ENCODE results near the gene XPR1. TPM values are rescaled to one million over a fixed set of nuclear protein-coding genes. Genes with fewer than 3 reads are reported as not detected.
A peak's percentile ranks its signal among the peaks of the same experiment; 100 is the strongest.

The XPR1 gene
- total RNA-seq, 1 donor, result 31.8 TPM

DNA sequence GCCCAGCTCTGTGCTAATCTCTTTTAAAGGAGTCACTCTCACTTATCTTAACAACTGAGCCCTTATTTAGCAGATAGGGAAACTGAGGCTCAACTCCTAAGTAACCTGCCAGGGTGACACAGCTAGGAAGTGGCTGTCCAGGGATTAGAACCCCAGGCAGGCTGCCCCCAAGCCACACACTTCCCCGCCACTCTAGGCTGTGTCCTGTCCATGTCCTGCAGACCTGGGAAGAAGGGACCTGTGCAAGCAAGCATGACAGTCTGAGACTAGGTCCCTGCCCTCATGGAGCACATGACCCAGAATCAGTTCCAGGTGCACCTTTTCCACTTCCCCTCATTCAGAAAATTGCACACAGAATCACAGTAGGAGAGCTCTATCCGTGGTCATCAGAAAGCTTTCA, 293.1 kb downstream of the XPR1 start:
- no peak for DNase-seq (ENCODE audit: low read depth)
- H3K4me3 ChIP-seq (ENCODE audit: low read depth, low read length), result no peak overlapping the region
- TF ChIP-seq, protein P1, sequence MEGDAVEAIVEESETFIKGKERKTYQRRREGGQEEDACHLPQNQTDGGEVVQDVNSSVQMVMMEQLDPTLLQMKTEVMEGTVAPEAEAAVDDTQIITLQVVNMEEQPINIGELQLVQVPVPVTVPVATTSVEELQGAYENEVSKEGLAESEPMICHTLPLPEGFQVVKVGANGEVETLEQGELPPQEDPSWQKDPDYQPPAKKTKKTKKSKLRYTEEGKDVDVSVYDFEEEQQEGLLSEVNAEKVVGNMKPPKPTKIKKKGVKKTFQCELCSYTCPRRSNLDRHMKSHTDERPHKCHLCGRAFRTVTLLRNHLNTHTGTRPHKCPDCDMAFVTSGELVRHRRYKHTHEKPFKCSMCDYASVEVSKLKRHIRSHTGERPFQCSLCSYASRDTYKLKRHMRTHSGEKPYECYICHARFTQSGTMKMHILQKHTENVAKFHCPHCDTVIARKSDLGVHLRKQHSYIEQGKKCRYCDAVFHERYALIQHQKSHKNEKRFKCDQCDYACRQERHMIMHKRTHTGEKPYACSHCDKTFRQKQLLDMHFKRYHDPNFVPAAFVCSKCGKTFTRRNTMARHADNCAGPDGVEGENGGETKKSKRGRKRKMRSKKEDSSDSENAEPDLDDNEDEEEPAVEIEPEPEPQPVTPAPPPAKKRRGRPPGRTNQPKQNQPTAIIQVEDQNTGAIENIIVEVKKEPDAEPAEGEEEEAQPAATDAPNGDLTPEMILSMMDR (IDR thresholded peaks at IDR 0.05; ENCODE audit: insufficient read depth, low read length), result no peak

DNA sequence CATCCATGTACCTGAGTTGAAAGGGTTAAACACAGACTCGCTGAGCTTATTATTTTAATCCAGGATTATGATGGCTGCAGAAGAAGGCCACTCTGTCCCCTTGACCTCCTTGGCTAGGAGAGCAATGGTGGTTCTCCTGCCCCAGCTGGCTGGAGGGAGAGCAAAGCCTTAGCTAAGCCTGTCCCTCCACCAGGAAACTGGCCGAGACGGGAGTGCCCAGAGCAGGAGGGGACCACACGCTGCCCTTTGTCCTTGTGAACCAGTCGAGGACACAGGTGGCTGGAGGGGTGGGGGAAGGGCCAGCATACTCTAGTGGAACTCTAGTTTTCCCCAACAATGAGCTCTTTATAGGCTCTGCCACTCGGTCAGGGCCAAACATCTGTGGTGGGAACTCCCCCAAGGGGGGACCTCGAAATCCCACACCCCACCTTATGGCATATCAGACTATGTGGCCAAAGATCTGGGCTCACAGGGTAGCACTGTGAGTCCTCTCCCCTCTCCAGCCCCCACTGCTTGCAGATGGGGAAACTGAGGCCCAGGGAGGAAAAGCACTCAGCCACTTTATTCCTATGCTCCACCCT, 293.7 kb downstream of the XPR1 start:
- no peak for DNase-seq (ENCODE audit: low read depth)
- TF ChIP-seq, protein P1 (IDR thresholded peaks at IDR 0.05; ENCODE audit: insufficient read depth, low read length), result no peak
- H3K4me3 ChIP-seq (ENCODE audit: low read depth, low read length), result no peak overlapping the region

DNA sequence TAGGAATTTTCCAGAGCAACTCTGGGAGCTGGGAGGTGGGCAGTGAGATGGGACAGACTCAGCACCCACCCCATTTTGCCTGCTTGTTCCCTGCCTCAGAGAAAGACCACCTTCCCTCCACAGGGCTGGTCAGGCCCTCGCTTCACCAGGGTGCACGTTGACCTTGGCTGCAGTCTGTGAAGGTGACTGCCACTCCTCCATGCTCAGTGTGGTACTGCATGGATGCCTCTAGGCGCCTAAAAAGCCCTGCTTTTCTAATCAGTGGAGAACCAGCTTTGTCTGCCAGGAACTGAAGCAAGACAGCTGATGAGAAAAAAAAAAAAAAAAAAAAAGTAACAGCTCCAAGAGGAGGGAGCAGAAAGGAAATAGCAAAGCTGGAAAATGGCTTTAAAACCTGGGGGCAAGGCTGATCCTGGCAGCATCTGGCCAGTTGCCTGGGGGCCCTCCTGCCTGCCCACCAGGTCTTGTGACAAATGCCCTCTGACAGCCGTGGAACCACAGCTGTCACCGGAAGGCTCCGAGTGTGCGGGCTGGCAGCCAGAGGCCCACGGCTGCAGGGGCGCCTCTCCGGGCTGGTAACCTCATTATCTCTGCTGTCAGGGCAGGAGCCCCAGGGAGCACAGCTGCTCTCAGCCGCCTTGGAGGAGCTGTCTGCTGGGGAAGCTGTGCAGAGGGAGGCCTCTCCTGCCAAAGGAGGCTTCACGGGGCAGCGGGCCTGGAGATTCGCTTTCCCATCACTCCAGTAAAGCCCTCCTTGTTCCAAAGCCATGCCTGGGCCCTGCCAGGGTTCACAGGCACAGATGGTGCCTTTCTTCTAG, 294.6 kb downstream of the XPR1 start:
- TF ChIP-seq, protein P1 (IDR thresholded peaks at IDR 0.05; ENCODE audit: insufficient read depth, low read length), result no peak
- peak; percentile 68 for DNase-seq (ENCODE audit: low read depth)
- H3K4me3 ChIP-seq (ENCODE audit: low read depth, low read length), result no peak overlapping the region

DNA sequence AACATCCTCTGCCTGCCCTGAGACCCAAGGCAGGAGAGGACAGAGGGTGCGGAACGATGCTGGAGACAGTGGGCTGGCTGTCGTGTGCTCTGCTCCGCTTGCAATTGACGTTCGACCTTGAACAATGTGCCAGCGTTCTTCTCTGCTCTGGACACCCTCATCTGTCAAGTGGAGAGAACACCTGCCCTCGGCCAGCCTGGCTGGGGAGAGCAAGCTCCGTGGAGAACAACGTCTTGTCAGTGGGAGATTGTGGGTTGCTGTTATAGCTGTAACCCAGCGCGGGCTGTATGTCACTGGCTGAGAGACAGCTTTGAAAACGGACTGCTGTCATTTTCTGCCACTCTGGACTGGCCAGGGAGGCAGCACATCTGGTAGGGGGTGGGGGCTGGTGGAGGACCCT, 295.5 kb downstream of the XPR1 start:
- no peak for DNase-seq (ENCODE audit: low read depth)
- TF ChIP-seq, protein P1 (IDR thresholded peaks at IDR 0.05; ENCODE audit: insufficient read depth, low read length), result no peak
- no peak overlapping the region for H3K4me3 ChIP-seq (ENCODE audit: low read depth, low read length)

DNA sequence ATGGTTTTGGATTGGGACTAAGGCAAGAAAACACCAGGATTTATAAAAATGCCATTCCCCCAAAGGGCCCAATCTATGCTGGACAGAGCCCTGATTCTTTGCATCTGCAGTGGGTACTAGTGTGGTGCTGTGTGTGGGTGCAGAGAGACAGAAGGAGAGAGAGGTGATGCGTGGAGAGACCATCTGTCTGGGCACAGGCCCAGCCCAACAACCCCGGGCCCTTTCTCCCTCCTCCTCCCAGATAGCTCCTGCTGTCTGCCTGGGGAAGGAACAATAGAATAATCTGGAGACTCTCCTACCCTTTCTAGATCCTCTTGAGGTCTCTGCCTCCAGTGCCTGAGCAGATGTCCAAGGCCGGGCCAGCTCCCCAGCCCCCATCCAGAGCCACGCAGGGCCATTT, 296.0 kb downstream of the XPR1 start:
- no peak overlapping the region for H3K4me3 ChIP-seq (ENCODE audit: low read depth, low read length)
- DNase-seq (ENCODE audit: low read depth), result no peak
- TF ChIP-seq, protein P1 (IDR thresholded peaks at IDR 0.05; ENCODE audit: insufficient read depth, low read length), result no peak

DNA sequence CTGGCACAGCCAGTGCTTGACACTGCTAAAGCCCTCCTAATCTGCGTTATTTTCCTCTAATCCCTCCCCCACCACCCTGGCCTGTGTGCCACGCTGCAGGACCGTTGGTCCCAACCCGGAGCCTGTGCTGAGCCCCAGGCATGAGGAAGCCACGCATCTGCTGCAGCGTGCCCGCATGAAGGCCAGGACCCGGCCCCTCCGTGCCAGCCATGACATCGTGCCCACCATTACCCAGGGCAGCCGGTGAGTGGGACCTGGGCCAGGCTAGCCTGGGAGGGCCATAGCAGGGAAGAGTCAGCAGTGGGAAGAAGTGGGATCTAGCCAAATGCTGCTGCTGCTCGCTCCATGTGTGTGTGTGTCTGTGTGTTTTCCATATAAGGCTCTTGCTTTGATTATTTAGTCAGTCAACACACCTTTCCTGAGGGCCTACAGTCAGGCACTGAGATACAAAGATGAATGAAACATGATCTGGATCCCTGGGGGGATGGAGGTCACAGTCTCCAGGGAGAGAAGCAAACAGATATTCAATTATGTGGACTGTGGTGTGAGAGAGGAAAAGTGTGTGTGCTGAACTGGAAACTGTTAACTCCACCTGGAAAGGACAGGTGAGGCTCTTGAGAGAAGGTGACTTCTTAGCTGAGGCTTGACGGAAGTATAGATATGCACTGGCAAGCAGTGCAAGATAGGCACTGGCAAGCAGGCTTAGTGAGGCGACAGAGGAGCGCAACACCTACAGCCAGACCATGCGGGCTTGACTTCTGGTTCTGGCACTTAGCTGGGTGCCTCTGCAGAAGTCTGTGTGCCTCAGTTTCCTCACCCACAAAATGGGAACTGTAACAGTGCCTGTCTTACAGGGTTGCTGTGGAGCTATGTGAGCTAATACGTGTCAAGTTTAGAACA, 296.8 kb downstream of the XPR1 start:
- no peak for DNase-seq (ENCODE audit: low read depth)
- H3K4me3 ChIP-seq (ENCODE audit: low read depth, low read length), result no peak overlapping the region

More for the DNA sequence above, 296.8 kb downstream of the XPR1 start:
- TF ChIP-seq, protein P1 (IDR thresholded peaks at IDR 0.05; ENCODE audit: insufficient read depth, low read length), result no peak

Measured in fibroblast of the aortic adventitia (primary cell).